Stomach (tissue), 4 donors: Measurements from ENCODE around the gene CHTF18.

ENCODE experiments used
- EP300 ChIP-seq: sonication (generic); formaldehyde crosslinking; IDR thresholded peaks from one replicate; pipeline ENCODE4 v1.6.1; 2017; ENCODE audit warnings: antibody characterized with exemption
- POLR2A ChIP-seq, 4 donors: fragments of 450-650 bp; IDR thresholded peaks; one replicate each; pipeline ENCODE4 v1.6.1; 2016; ENCODE audit warnings: antibody characterized with exemption in 4 of 4, control low read depth in 2 of 4, mild to moderate bottlenecking in 1 of 4, moderate library complexity in 1 of 4
- POLR2AphosphoS5 ChIP-seq, 3 donors: sonication (generic); formaldehyde crosslinking; IDR thresholded peaks; one replicate each; pipeline ENCODE4 v1.6.1; 2016; ENCODE audit warnings: antibody characterized with exemption in 3 of 3
- TF ChIP-seq, protein P1 (sequence below), 7 experiments: fragments of 450-650 bp in 4 of 7; fragments of 200-600 bp in 3 of 7; sonication (generic) in 3 of 7; IDR thresholded peaks; one replicate each; pipeline ENCODE4 v1.5.1; 2016 to 2019; ENCODE audit warnings: antibody characterized with exemption in 7 of 7, control low read depth in 2 of 7, mild to moderate bottlenecking in 1 of 7

DNA sequence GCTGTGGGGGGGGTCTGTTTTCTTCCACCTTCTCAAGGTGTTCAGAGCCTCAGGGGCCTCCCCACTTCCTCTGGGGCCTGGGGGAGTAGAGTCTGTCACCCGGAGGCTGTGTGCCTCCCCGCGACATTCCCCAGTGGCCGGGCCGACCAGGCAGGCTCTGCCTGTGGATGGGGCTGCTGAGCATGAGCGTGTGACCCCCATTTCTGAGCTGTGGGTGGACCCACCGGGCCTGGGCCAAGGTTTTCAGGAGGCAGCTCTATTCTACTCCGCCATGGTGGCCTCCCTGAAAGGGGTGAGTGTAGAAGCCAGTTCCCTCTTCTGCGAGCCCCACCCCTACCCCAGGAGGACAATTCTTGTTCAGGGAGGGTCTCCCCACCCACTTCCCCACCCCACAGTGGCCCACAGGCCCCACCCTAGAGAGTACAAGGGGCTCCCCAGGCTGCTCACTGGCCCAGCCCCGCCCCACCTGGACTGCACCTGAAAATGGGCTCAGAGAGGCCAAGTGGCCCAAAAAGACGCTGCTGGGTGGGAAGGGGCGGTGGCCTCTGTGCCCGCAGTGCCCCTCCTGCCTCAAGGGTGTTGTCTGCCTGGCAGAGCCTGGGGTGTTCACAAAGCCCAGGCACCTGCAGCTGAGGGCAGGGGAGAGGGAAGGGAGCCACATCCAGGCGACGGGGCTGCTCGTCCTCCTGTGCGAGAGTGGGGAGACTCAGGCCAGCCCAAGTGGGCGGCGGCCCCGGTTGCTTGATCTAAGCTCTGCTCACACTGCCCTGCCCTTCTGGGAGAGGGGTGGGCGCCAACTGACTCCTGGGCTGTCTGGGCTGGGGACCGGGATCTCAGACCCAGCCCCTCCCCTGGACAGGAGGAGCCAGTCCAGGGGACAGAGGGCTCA lies 26.6 kb upstream of the CHTF18 start:
- TF ChIP-seq POLR2AphosphoS5 (IDR thresholded peaks at IDR 0.05) (no peak), POLR2A (IDR thresholded peaks at IDR 0.05) (no peak), EP300 (no peak)
- TF ChIP-seq, protein P1, sequence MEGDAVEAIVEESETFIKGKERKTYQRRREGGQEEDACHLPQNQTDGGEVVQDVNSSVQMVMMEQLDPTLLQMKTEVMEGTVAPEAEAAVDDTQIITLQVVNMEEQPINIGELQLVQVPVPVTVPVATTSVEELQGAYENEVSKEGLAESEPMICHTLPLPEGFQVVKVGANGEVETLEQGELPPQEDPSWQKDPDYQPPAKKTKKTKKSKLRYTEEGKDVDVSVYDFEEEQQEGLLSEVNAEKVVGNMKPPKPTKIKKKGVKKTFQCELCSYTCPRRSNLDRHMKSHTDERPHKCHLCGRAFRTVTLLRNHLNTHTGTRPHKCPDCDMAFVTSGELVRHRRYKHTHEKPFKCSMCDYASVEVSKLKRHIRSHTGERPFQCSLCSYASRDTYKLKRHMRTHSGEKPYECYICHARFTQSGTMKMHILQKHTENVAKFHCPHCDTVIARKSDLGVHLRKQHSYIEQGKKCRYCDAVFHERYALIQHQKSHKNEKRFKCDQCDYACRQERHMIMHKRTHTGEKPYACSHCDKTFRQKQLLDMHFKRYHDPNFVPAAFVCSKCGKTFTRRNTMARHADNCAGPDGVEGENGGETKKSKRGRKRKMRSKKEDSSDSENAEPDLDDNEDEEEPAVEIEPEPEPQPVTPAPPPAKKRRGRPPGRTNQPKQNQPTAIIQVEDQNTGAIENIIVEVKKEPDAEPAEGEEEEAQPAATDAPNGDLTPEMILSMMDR (IDR thresholded peaks at IDR 0.05): no peak
